Measurements from ENCODE around the gene CDH20.

- no peak for TF ChIP-seq POLR2AphosphoS5 (IDR thresholded peaks at IDR 0.05)
- peak in 6 of 11 experiments; percentile 3 to 48 (median 17) for TF ChIP-seq CTCF (IDR thresholded peaks at IDR 0.05 in 8 of 11, conservative IDR thresholded peaks at IDR 0.05 in 3 of 11)
These were observed 249.0 kb downstream of the CDH20 start for GRCh38 chr18:61582202-61582710.
